Transverse colon (tissue), 4 donors: ENCODE measurements around the gene LY6G6C. TPM values are rescaled to one million over a fixed set of nuclear protein-coding genes. Genes with fewer than 3 reads are reported as not detected.

Source experiments
- DNase-seq: peaks from one replicate; pipeline ENCODE4 v3.0.0-alpha.2; 2019
- H3K27ac ChIP-seq, 4 donors: fragments of 200-600 bp; sonication (generic); 2 replicates each; pipeline ENCODE4 v1.5.1; 2016 to 2018; ENCODE audit warnings: inconsistent platforms in 4 of 4
- H3K27me3 ChIP-seq: fragments of 200-600 bp; sonication (generic); 2 replicates; pipeline ENCODE4 v1.5.1; 2017; ENCODE audit warnings: inconsistent platforms
- H3K36me3 ChIP-seq, 4 donors: fragments of 200-600 bp; sonication (generic); 2 replicates each; pipeline ENCODE4 v1.5.1; 2017 to 2019; ENCODE audit warnings: inconsistent platforms in 4 of 4
- H3K4me1 ChIP-seq, 4 donors: fragments of 200-600 bp; sonication (generic); 2 replicates each; pipeline ENCODE4 v1.5.1; 2017 to 2020; ENCODE audit warnings: inconsistent platforms in 4 of 4
- H3K4me3 ChIP-seq, 4 donors: fragments of 200-600 bp; sonication (generic); 1 replicate in 1 of 4; 2 replicates in 3 of 4; pipeline versions ENCODE4 v1.5.1 to v1.6.1; 2017 to 2019; ENCODE audit warnings: inconsistent platforms in 4 of 4
- H3K9me3 ChIP-seq, 2 donors: fragments of 200-600 bp; sonication (generic); 2 replicates each; pipeline ENCODE4 v1.5.1; 2017 to 2019; ENCODE audit warnings: inconsistent platforms in 2 of 2
- CTCF ChIP-seq, 5 experiments: fragments of 200-600 bp in 3 of 5; fragments of 450-650 bp in 2 of 5; sonication (generic) in 3 of 5; IDR thresholded peaks; 1 replicate in 2 of 5; 2 replicates in 3 of 5; pipeline ENCODE4 v1.5.1; 2016 to 2017; ENCODE audit warnings: antibody characterized with exemption in 5 of 5, inconsistent platforms in 3 of 5, mild to moderate bottlenecking in 2 of 5, moderate library complexity in 1 of 5
- EP300 ChIP-seq: sonication (generic); formaldehyde crosslinking; IDR thresholded peaks from one replicate; pipeline ENCODE4 v1.6.1; 2017; ENCODE audit warnings: antibody characterized with exemption, low read depth
- POLR2A ChIP-seq: fragments of 450-650 bp; IDR thresholded peaks from one replicate; pipeline ENCODE4 v1.6.1; 2016; ENCODE audit warnings: antibody characterized with exemption, mild to moderate bottlenecking, moderate library complexity
- POLR2AphosphoS5 ChIP-seq, 3 donors: sonication (generic); formaldehyde crosslinking; IDR thresholded peaks; one replicate each; pipeline ENCODE4 v1.6.1; 2016; ENCODE audit warnings: antibody characterized with exemption in 3 of 3
- WGBS, 2 donors: methylation state at CpG; one replicate each; pipeline ENCODE4 v1.1.5; 2018; ENCODE audit warnings: low coverage in 1 of 2; 5-methylcytosine and 5-hydroxymethylcytosine counted together
- in situ Hi-C, 4 donors: fragments of 200-750 bp; cut with MboI; loops; one replicate each; pipeline versions ENCODE4 v1.15.0 to v1.15.1; 2017; ENCODE audit warnings: low sequenced_read_pairs in 3 of 4, low pct_ligation_motif_present in 1 of 4, low pct_unique_long_range_greater_than_20kb in 1 of 4
- intact Hi-C: fragments of 100-400 bp; cut with DNase I; formaldehyde crosslinking; loops from one replicate; pipeline ENCODE4 v1.15.1; 2023; ENCODE audit warnings: low total_unique reads
- total RNA-seq, 4 donors: library from RNA; depleted of rRNA; stranded (reverse); fragments of >200 nt; gene quantifications; one replicate each; pipeline ENCODE4 v1.1.0, GENCODE V29; 2016

The LY6G6C gene
- total RNA-seq, 4 donors from 2014 or later: not detected

GRCh38 chr6:31732029-31732428, 10.5 kb upstream of the LY6G6C start:
- WGBS, 2 donors: 42% methylated on average over 3 of the region's 3 CpGs; no CpG with 5 or more reads in 1 of the 2 donors
- H3K27me3 ChIP-seq: no peaks in the 10 kb centered on the region
- H3K4me3 ChIP-seq: no peak overlapping the region
- peak overlapping the region; percentile 9 to 98 (median 52) for H3K27ac ChIP-seq
- peaks cover 0 to 28% (median 13%) of the 10 kb centered on the region in 4 donors for H3K36me3 ChIP-seq
- no peak for TF ChIP-seq POLR2AphosphoS5 (IDR thresholded peaks at IDR 0.05)
- TF ChIP-seq EP300: no peak
- no peak for TF ChIP-seq POLR2A
- no peak for TF ChIP-seq CTCF (IDR thresholded peaks at IDR 0.05)
- H3K9me3 ChIP-seq: no peaks in the 10 kb centered on the region
- H3K4me1 ChIP-seq: peaks cover 27 to 64% (median 50%) of the 10 kb centered on the region in 4 donors
- intact Hi-C loops (no loop called here), in situ Hi-C loops (loop anchor here in 1 of 4 donors (10.0 kb wide), 1 partner anchor 93 kb away; the partner anchor contains the start of gene HSPA1B)
- no peak for DNase-seq

GRCh38 chr6:31730631-31731086, 9.1 kb upstream of the LY6G6C start:
- peak overlapping the region; percentile 94 to 99 (median 96) for H3K27ac ChIP-seq
- WGBS, 2 donors: 80 to 91% methylated on average over 1 to 11 of the region's 11 CpGs
- H3K27me3 ChIP-seq: no peaks in the 10 kb centered on the region
- in situ Hi-C loops: loop anchor here in 1 of 4 donors (10.0 kb wide), 1 partner anchor 94 kb away; the partner anchor contains the start of gene HSPA1B
- H3K36me3 ChIP-seq: peaks cover 0 to 28% (median 13%) of the 10 kb centered on the region in 4 donors
- no peaks in the 10 kb centered on the region for H3K9me3 ChIP-seq
- no peak for TF ChIP-seq POLR2A
- TF ChIP-seq CTCF (IDR thresholded peaks at IDR 0.05): no peak
- peak in 1 of 3 donors; percentile 16 for TF ChIP-seq POLR2AphosphoS5 (IDR thresholded peaks at IDR 0.05)
- TF ChIP-seq EP300: no peak
- H3K4me1 ChIP-seq: peaks cover 23 to 72% (median 48%) of the 10 kb centered on the region in 4 donors
- no peak for DNase-seq
- intact Hi-C loops: no loop called here
- no peak overlapping the region for H3K4me3 ChIP-seq

GRCh38 chr6:31729979-31730630, 8.6 kb upstream of the LY6G6C start:
- H3K4me1 ChIP-seq: peaks cover 23 to 72% (median 48%) of the 10 kb centered on the region in 4 donors
- peaks cover 0 to 28% (median 13%) of the 10 kb centered on the region in 4 donors for H3K36me3 ChIP-seq
- intact Hi-C loops (loop anchor here (5.0 kb wide), 1 partner anchor 102 kb away; no protein-coding TSS in a partner anchor), in situ Hi-C loops (loop anchor here in 1 of 4 donors (10.0 kb wide), 1 partner anchor 95 kb away; the partner anchor contains the start of gene HSPA1B)
- no peaks in the 10 kb centered on the region for H3K9me3 ChIP-seq
- WGBS, 2 donors: 3 to 38% methylated on average over 2 to 41 of the region's 46 CpGs
- peak; percentile 90 for DNase-seq
- H3K4me3 ChIP-seq: peak overlapping the region; percentile 58 to 79 (median 73)
- peak; percentile 75 for TF ChIP-seq POLR2A
- TF ChIP-seq EP300: no peak
- TF ChIP-seq CTCF (IDR thresholded peaks at IDR 0.05): no peak
- TF ChIP-seq POLR2AphosphoS5 (IDR thresholded peaks at IDR 0.05): peak in 2 of 3 donors; percentile 63 to 76
- H3K27ac ChIP-seq: peak overlapping the region; percentile 94 to 99 (median 96)
- H3K27me3 ChIP-seq: no peaks in the 10 kb centered on the region

- peak in 2 of 5 experiments; percentile 46 to 74 for TF ChIP-seq CTCF (IDR thresholded peaks at IDR 0.05)
- TF ChIP-seq EP300: no peak
- peak; percentile 79 for TF ChIP-seq POLR2A
- peak; percentile 86 to 94 (median 89) for TF ChIP-seq POLR2AphosphoS5 (IDR thresholded peaks at IDR 0.05)
- intact Hi-C loops (loop anchor here (5.0 kb wide), 1 partner anchor 103 kb away; no protein-coding TSS in a partner anchor), in situ Hi-C loops (no loop called here)
- no peaks in the 10 kb centered on the region for H3K27me3 ChIP-seq
- 2% methylated on average over 22 of the region's 29 CpGs; no CpG with 5 or more reads in 1 of the 2 donors for WGBS, 2 donors
- DNase-seq: peak; percentile 97
- peaks cover 0 to 28% (median 13%) of the 10 kb centered on the region in 4 donors for H3K36me3 ChIP-seq
- H3K4me3 ChIP-seq: peak overlapping the region; percentile 58 to 79 (median 73)
- no peaks in the 10 kb centered on the region for H3K9me3 ChIP-seq
- peak overlapping the region; percentile 94 to 99 (median 96) for H3K27ac ChIP-seq
- peaks cover 23 to 69% (median 45%) of the 10 kb centered on the region in 4 donors for H3K4me1 ChIP-seq
Measured at GRCh38 chr6:31729515-31729978, 8.0 kb upstream of the LY6G6C start.
